WERI-Rb-1 (cell line): Measurements from ENCODE around the gene RAB24.

ENCODE experiments used
- DNase-seq: peaks from one replicate; pipeline ENCODE4 v3.0.0-alpha.2; 2020
- H3K27ac ChIP-seq: fragments of 250-450 bp; sonication (Bioruptor Pico); 2 replicates; pipeline ENCODE4 v1.5.1; 2020; ENCODE audit warnings: mild to moderate bottlenecking, moderate library complexity
- H3K27me3 ChIP-seq: fragments of 250-450 bp; sonication (Bioruptor Pico); 2 replicates; pipeline ENCODE4 v1.5.1; 2021; ENCODE audit warnings: mild to moderate bottlenecking, low read depth, moderate library complexity; ENCODE audit not compliant: insufficient read depth, severe bottlenecking
- H3K36me3 ChIP-seq: fragments of 250-450 bp; sonication (Bioruptor Pico); 2 replicates; pipeline ENCODE4 v1.5.1; 2020; ENCODE audit warnings: mild to moderate bottlenecking, moderate library complexity
- H3K4me3 ChIP-seq: 2 replicates; pipeline ENCODE4 v1.5.1; 2011; ENCODE audit warnings: low read depth, mild to moderate bottlenecking, control low read depth, low read length
- H3K9me3 ChIP-seq: fragments of 250-450 bp; sonication (Bioruptor Pico); 2 replicates; pipeline ENCODE4 v1.5.1; 2021; ENCODE audit warnings: mild to moderate bottlenecking, moderate library complexity; ENCODE audit not compliant: severe bottlenecking
- TF ChIP-seq, protein P1 (sequence below): IDR thresholded peaks from 2 replicates; pipeline ENCODE4 v1.5.1; 2011; ENCODE audit warnings: low read depth, mild to moderate bottlenecking, control low read depth, inconsistent platforms, low read length

The RAB24 gene

DNA sequence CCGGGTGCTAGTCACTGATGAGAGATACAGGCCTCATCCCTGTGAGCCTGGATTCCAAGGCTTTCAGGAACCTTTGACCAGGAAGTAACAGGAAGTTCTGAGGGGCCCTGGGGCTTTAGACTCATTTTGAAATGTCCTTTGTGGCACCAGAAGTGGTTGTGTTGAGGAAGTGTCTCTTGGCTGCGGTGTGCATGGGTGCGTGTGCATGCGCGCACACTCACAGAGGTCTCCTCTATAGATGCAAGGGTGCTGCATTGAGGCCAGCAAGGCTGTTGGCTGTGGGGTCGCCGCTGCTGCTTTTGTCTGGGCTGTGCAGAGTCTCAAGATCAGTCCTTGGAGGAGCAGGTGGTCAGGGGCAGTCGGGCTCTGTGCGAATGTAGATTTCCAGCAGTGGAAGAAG lies 7.6 kb downstream of the RAB24 start:
- no peak for DNase-seq
- no peak overlapping the region for H3K27ac ChIP-seq
- TF ChIP-seq, protein P1, sequence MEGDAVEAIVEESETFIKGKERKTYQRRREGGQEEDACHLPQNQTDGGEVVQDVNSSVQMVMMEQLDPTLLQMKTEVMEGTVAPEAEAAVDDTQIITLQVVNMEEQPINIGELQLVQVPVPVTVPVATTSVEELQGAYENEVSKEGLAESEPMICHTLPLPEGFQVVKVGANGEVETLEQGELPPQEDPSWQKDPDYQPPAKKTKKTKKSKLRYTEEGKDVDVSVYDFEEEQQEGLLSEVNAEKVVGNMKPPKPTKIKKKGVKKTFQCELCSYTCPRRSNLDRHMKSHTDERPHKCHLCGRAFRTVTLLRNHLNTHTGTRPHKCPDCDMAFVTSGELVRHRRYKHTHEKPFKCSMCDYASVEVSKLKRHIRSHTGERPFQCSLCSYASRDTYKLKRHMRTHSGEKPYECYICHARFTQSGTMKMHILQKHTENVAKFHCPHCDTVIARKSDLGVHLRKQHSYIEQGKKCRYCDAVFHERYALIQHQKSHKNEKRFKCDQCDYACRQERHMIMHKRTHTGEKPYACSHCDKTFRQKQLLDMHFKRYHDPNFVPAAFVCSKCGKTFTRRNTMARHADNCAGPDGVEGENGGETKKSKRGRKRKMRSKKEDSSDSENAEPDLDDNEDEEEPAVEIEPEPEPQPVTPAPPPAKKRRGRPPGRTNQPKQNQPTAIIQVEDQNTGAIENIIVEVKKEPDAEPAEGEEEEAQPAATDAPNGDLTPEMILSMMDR = no peak
- H3K4me3 ChIP-seq = no peak overlapping the region
- no peaks in the 10 kb centered on the region for H3K27me3 ChIP-seq
- H3K36me3 ChIP-seq = peaks cover 23% of the 10 kb centered on the region
- H3K9me3 ChIP-seq = no peaks in the 10 kb centered on the region

DNA sequence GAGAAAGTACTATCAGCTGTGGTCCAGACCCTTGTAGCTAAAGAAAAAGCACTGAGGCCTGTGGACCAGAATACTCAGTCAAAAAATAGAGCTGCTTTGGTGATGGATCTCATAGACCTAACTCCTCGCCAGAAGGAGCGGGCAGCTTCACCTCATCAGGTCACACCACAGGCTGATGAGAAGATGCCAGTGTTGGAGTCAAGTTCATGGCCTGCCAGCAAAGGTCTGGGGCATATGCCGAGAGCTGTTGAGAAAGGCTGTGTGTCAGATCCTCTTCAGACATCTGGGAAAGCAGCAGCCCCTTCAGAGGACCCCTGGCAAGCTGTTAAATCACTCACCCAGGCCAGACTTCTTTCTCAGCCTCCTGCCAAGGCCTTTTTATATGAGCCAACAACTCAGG lies 8.9 kb downstream of the RAB24 start:
- Histone ChIP-seq H3K4me3 (no peak overlapping the region), H3K27ac (no peak overlapping the region), H3K27me3 (no peaks in the 10 kb centered on the region), H3K9me3 (no peaks in the 10 kb centered on the region), H3K36me3 (peaks cover 23% of the 10 kb centered on the region)
- TF ChIP-seq, protein P1 = no peak
- no peak for DNase-seq

DNA sequence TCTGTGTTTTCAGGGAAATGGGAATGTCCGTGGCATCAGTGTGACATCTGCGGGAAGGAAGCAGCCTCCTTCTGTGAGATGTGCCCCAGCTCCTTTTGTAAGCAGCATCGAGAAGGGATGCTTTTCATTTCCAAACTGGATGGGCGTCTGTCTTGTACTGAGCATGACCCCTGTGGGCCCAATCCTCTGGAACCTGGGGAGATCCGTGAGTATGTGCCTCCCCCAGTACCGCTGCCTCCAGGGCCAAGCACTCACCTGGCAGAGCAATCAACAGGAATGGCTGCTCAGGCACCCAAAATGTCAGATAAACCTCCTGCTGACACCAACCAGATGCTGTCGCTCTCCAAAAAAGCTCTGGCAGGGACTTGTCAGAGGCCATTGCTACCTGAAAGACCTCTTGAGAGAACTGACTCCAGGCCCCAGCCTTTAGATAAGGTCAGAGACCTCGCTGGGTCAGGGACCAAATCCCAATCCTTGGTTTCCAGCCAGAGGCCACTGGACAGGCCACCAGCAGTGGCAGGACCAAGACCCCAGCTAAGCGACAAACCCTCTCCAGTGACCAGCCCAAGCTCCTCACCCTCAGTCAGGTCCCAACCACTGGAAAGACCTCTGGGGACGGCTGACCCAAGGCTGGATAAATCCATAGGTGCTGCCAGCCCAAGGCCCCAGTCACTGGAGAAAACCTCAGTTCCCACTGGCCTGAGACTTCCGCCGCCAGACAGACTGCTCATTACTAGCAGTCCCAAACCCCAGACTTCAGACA lies 9.5 kb downstream of the RAB24 start:
- Histone ChIP-seq H3K4me3 (no peak overlapping the region), H3K27me3 (no peaks in the 10 kb centered on the region), H3K9me3 (no peaks in the 10 kb centered on the region), H3K36me3 (peaks cover 23% of the 10 kb centered on the region), H3K27ac (no peak overlapping the region)
- TF ChIP-seq, protein P1 = no peak
- no peak for DNase-seq

DNA sequence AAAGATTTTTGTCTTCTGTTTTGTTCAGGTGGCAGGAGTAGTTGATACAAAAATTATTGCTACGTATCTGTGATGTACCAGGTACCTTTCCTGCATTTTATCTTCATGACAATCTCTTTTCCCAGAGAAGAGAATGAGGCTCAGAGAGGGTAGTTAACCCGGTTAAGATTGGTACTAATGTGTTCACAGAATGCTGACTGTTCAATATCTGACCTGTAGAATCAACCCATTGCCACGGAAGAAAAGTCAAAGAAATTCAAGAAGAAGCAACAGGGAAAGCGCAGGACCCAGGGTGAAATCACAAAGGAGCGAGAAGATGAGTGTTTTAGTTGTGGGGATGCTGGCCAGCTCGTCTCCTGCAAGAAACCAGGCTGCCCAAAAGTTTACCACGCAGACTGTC lies 11.8 kb downstream of the RAB24 start:
- no peak for DNase-seq
- Histone ChIP-seq H3K9me3 (no peaks in the 10 kb centered on the region), H3K27me3 (no peaks in the 10 kb centered on the region), H3K27ac (no peak overlapping the region), H3K36me3 (peaks cover 27% of the 10 kb centered on the region), H3K4me3 (no peak overlapping the region)
- TF ChIP-seq, protein P1 = no peak

DNA sequence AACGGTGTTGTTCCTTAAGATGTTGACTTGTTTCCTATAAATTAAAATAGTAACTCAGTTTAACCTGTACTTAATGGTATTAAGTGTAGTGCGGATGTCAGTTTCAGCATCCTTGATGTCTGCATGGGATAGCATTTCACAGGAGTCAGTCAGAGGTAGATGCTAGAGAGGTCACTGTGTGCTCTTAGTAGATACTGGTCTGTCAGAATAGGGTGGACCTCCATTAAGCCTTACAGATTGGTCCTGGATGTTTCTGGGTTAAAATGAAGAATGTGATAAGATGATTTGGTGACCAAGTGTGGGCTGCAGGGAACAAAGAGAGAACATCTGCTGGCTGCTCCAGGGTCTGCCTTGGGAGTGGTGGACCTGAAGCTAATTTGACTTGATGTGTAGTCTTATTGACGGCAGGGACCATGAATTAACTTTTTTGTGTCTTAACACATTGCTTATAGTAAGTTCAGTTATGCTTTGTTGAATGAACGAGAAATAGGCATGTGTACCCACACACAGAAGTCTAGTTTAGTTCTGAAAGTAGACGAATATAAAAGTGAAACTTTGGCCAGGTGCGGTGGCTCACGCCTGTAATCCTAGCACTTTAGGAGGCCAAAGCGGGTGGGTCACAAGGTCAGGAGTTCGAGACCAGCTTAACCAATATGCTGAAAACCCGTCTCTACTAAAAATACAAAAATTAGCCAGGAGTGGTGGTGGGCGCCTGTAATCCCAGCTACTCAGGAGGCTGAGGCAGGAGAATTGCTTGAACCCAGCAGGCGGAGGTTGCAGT lies 12.5 kb downstream of the RAB24 start:
- Histone ChIP-seq H3K9me3 (no peaks in the 10 kb centered on the region), H3K36me3 (peaks cover 27% of the 10 kb centered on the region), H3K27me3 (no peaks in the 10 kb centered on the region), H3K27ac (no peak overlapping the region), H3K4me3 (no peak overlapping the region)
- no peak for DNase-seq
- TF ChIP-seq, protein P1 = no peak
